ENCODE results near the gene RGPD8.

- TF ChIP-seq CTCF (IDR thresholded peaks at IDR 0.05) (no peak), RAD21 (IDR thresholded peaks at IDR 0.05; ENCODE audit: low read length) (no peak), EZH2phosphoT487 (IDR thresholded peaks at IDR 0.05; ENCODE audit: borderline replicate concordance, low read depth) (no peak), SIN3A (IDR thresholded peaks at IDR 0.05; ENCODE audit: borderline replicate concordance, low read depth, low read length) (no peak), REST (IDR thresholded peaks at IDR 0.05; ENCODE audit: low read depth, low read length) (no peak), FOXJ3 (CRISPR knock-in tag; IDR thresholded peaks at IDR 0.05) (no peak), EP300 (IDR thresholded peaks at IDR 0.05; ENCODE audit: borderline replicate concordance in 1 of 2, low read depth in 1 of 2, low read length in 1 of 2) (no peak), TAF1 (IDR thresholded peaks at IDR 0.05; ENCODE audit: borderline replicate concordance, low read depth, low read length) (no peak), USF1 (IDR thresholded peaks at IDR 0.05; ENCODE audit: borderline replicate concordance, low read depth) (no peak)
Observed at GRCh38 chr2:112340475-112341267, 92.8 kb downstream of the RGPD8 start.
